H1 (cell line): Measurements from ENCODE around the gene HOXB5. TPM values are rescaled to one million over a fixed set of nuclear protein-coding genes. Genes with fewer than 3 reads are reported as not detected.

Experiments used
- CTCF ChIA-PET: fragments of 300-600 bp; sonication (Branson Sonifier 250); formaldehyde crosslinking; loops from one replicate; lab custom pipeline; 2021; ENCODE audit not compliant: partially characterized antibody; lab: Charles Lee
- POLR2A ChIA-PET: fragments of 300-600 bp; sonication (Branson Sonifier 250); formaldehyde crosslinking; loops from one replicate; lab custom pipeline; 2021; ENCODE audit warnings: inconsistent platforms; ENCODE audit not compliant: partially characterized antibody; lab: Charles Lee
- DNase-seq, 2 experiments: peaks; one replicate each; pipeline versions ENCODE4 v3.0.0 to v3.0.0-alpha.2; 2010 to 2022; ENCODE audit warnings: low spot score in 2 of 2, low read depth in 1 of 2, mixed read lengths in 1 of 2
- FAIRE-seq: peaks from 2 replicates; lab custom pipeline; 2011; peaks lifted over from hg19 to GRCh38; lab: Jason Lieb, UNC
- H2AFZ ChIP-seq: 2 replicates; pipeline ENCODE4 v1.8.1; 2012; ENCODE audit warnings: low read length, inconsistent platforms
- H2AK5ac ChIP-seq: 2 replicates; pipeline ENCODE4 v1.6.1; 2013; ENCODE audit warnings: low read depth, low read length
- H2BK120ac ChIP-seq: replicated peaks from 2 replicates; pipeline ENCODE3; 2013; ENCODE audit warnings: low read depth, low read length, inconsistent platforms
- H2BK12ac ChIP-seq: 2 replicates; pipeline ENCODE4 v1.6.1; 2013; ENCODE audit warnings: low read depth, low read length
- H2BK15ac ChIP-seq: 2 replicates; pipeline ENCODE4 v1.6.1; 2013; ENCODE audit warnings: low read length
- H2BK20ac ChIP-seq: 2 replicates; pipeline ENCODE4 v1.6.1; 2013; ENCODE audit warnings: low read length
- H2BK5ac ChIP-seq: 2 replicates; pipeline ENCODE4 v1.6.1; 2013; ENCODE audit warnings: low read depth, low read length
- H3K14ac ChIP-seq: 2 replicates; pipeline ENCODE4 v1.6.1; 2013; ENCODE audit warnings: inconsistent platforms; ENCODE audit not compliant: insufficient read length
- H3K18ac ChIP-seq: 2 replicates; pipeline ENCODE4 v1.6.1; 2013; ENCODE audit warnings: low read length; ENCODE audit errors: extremely low read depth
- H3K23ac ChIP-seq: 2 replicates; pipeline ENCODE4 v1.6.1; 2013; ENCODE audit warnings: inconsistent platforms; ENCODE audit not compliant: insufficient read length
- H3K23me2 ChIP-seq: 2 replicates; pipeline ENCODE4 v1.6.1; 2013; ENCODE audit warnings: low read depth, low read length
- H3K27ac ChIP-seq: 2 replicates; pipeline ENCODE4 v1.6.1; 2011; ENCODE audit warnings: low read depth, low read length, inconsistent platforms
- H3K27me3 ChIP-seq, 4 experiments: replicated peaks in 1 of 4; 1 replicate in 1 of 4; 2 replicates in 3 of 4; pipeline versions ENCODE4 v1.6.1 to v1.8.1; 2011 to 2013; ENCODE audit warnings: low read length in 3 of 4, mild to moderate bottlenecking in 3 of 4, inconsistent platforms in 2 of 4, mixed read lengths in 2 of 4, moderate library complexity in 1 of 4; ENCODE audit not compliant: control insufficient read depth in 3 of 4, insufficient read depth in 3 of 4; ENCODE audit errors: extremely low read depth in 1 of 4
- H3K36me3 ChIP-seq, 4 experiments: 2 replicates each; pipeline versions ENCODE4 v1.6.1 to v1.8.1; 2011 to 2013; ENCODE audit warnings: mild to moderate bottlenecking in 4 of 4, low read length in 3 of 4, moderate library complexity in 2 of 4, control low read depth in 1 of 4, inconsistent platforms in 1 of 4; ENCODE audit not compliant: insufficient read depth in 4 of 4, control insufficient read depth in 2 of 4
- H3K4ac ChIP-seq: replicated peaks from 2 replicates; pipeline ENCODE3; 2013; ENCODE audit warnings: low read length, low read depth, mixed read lengths, inconsistent platforms; ENCODE audit not compliant: insufficient read length
- H3K4me1 ChIP-seq, 4 experiments: replicated peaks in 1 of 4; 1 replicate in 1 of 4; 2 replicates in 3 of 4; pipeline versions ENCODE4 v1.6.1 to v1.8.1; 2011 to 2013; ENCODE audit warnings: low read length in 3 of 4, inconsistent platforms in 2 of 4, mixed read lengths in 1 of 4; ENCODE audit not compliant: insufficient read depth in 4 of 4, control insufficient read depth in 3 of 4
- H3K4me2 ChIP-seq, 2 experiments: 2 replicates each; pipeline versions ENCODE4 v1.6.1 to v1.8.1; 2011 to 2013; ENCODE audit warnings: low read depth in 2 of 2, low read length in 2 of 2, control low read depth in 1 of 2, inconsistent platforms in 1 of 2, mild to moderate bottlenecking in 1 of 2; ENCODE audit not compliant: insufficient read depth in 1 of 2
- H3K4me3 ChIP-seq, 4 experiments: fragments of 200-600, 300-600 bp in 1 of 4; sonication (generic), shearing (Covaris generic), sonication (Bioruptor Twin) in 1 of 4; 2 replicates each; pipeline versions ENCODE4 v1.5.1 to v1.8.1; 2011 to 2016; ENCODE audit warnings: low read length in 4 of 4, low read depth in 3 of 4, control low read depth in 2 of 4, inconsistent platforms in 2 of 4, mild to moderate bottlenecking in 2 of 4, mixed read lengths in 1 of 4, moderate library complexity in 1 of 4; ENCODE audit not compliant: insufficient read depth in 2 of 4; ENCODE audit errors: extremely low read depth in 1 of 4
- H3K56ac ChIP-seq: replicated peaks from 2 replicates; pipeline ENCODE3; 2013; ENCODE audit warnings: low read depth, mild to moderate bottlenecking, mixed read lengths, low read length, inconsistent platforms; ENCODE audit not compliant: insufficient read length
- H3K79me1 ChIP-seq: 2 replicates; pipeline ENCODE4 v1.6.1; 2013; ENCODE audit warnings: low read depth, low read length, control low read depth
- H3K79me2 ChIP-seq, 2 experiments: 2 replicates each; pipeline versions ENCODE4 v1.6.1 to v1.8.1; 2012 to 2013; ENCODE audit warnings: low read length in 2 of 2, mild to moderate bottlenecking in 2 of 2, inconsistent platforms in 1 of 2; ENCODE audit not compliant: insufficient read depth in 2 of 2, control insufficient read depth in 1 of 2
- H3K9ac ChIP-seq, 4 experiments: replicated peaks in 1 of 4; 1 replicate in 1 of 4; 2 replicates in 3 of 4; pipeline versions ENCODE4 v1.6.1 to v1.8.1; 2011 to 2013; ENCODE audit warnings: low read depth in 3 of 4, low read length in 3 of 4, control low read depth in 2 of 4, mild to moderate bottlenecking in 2 of 4, moderate library complexity in 2 of 4, inconsistent platforms in 1 of 4; ENCODE audit errors: extremely low read depth in 1 of 4
- H3K9me3 ChIP-seq, 2 experiments: 2 replicates each; pipeline versions ENCODE4 v1.6.1 to v1.8.1; 2012 to 2013; ENCODE audit warnings: mild to moderate bottlenecking in 2 of 2, moderate library complexity in 2 of 2, control low read depth in 1 of 2, inconsistent platforms in 1 of 2, low read depth in 1 of 2, low read length in 1 of 2, mixed read lengths in 1 of 2; ENCODE audit not compliant: insufficient read depth in 2 of 2
- H4K20me1 ChIP-seq, 2 experiments: replicated peaks in 1 of 2; 2 replicates each; pipeline versions ENCODE3 to v1.8.1; 2011 to 2013; ENCODE audit warnings: inconsistent platforms in 2 of 2, low read length in 2 of 2, mild to moderate bottlenecking in 1 of 2; ENCODE audit not compliant: insufficient read depth in 2 of 2, control insufficient read depth in 1 of 2
- H4K5ac ChIP-seq: 2 replicates; pipeline ENCODE4 v1.6.1; 2013; ENCODE audit warnings: low read length, low read depth, mixed read lengths, inconsistent platforms; ENCODE audit not compliant: insufficient read length
- H4K8ac ChIP-seq: 2 replicates; pipeline ENCODE4 v1.8.0; 2013; ENCODE audit warnings: mild to moderate bottlenecking, moderate library complexity, low read length, inconsistent platforms; ENCODE audit not compliant: insufficient read depth; ENCODE audit errors: extremely low read depth
- H4K91ac ChIP-seq: replicated peaks from 2 replicates; pipeline ENCODE3; 2013; ENCODE audit warnings: low read length, mixed read lengths, inconsistent platforms; ENCODE audit not compliant: insufficient read length
- CBX5 ChIP-seq: fragments of 300-800, 300-1000 bp; sonication (generic); IDR thresholded peaks from 2 replicates; pipeline ENCODE4 v1.7.1; 2016; ENCODE audit warnings: antibody characterized with exemption, low read length, low read depth
- EZH2 ChIP-seq: fragments of 200-600 bp; sonication (generic); IDR thresholded peaks from 2 replicates; pipeline ENCODE4 v1.7.1; 2012; ENCODE audit warnings: low read depth, mild to moderate bottlenecking, moderate library complexity, low read length, inconsistent platforms; ENCODE audit not compliant: severe bottlenecking
- RXRA ChIP-seq: IDR thresholded peaks from 2 replicates; pipeline ENCODE4 v1.6.1; 2011; ENCODE audit warnings: low read depth, mild to moderate bottlenecking, low read length, moderate library complexity; ENCODE audit not compliant: insufficient read depth
- SUZ12 ChIP-seq: fragments of 200-600 bp; sonication (generic); IDR thresholded peaks from 2 replicates; pipeline ENCODE4 v1.6.1; 2012; ENCODE audit warnings: mild to moderate bottlenecking, inconsistent platforms, low read length, moderate library complexity, mixed read lengths
- WGBS, 2 experiments: shearing (Covaris generic) in 1 of 2; methylation state at CpG; one replicate each; pipeline versions ENCODE4 v1.1.6 to v1.1.7; 2013 to 2015; ENCODE audit warnings: low lambda C conversion rate in 2 of 2, mixed read lengths in 2 of 2, inconsistent platforms in 1 of 2, low coverage in 1 of 2, missing lambda C conversion rate in 1 of 2; ENCODE audit not compliant: insufficient replicate concordance in 2 of 2, insufficient coverage in 1 of 2, insufficient read length in 1 of 2; ENCODE audit errors: extremely low coverage in 1 of 2, missing lambda C conversion rate in 1 of 2; 5-methylcytosine and 5-hydroxymethylcytosine counted together
- polyA plus RNA-seq, 7 experiments: library from polyadenylated mRNA; depleted of rRNA in 3 of 7; stranded (reverse) in 5 of 7; unstranded in 2 of 7; fragments of >200 nt in 5 of 7; fragments of 200-250 nt in 2 of 7; gene quantifications; 1 replicate in 5 of 7; 2 replicates in 1 of 7; 4 replicates in 1 of 7; pipeline versions ENCODE4 v1.2.1 to v1.2.3, GENCODE V29; 2011 to 2013; ENCODE audit warnings: missing spikeins in 2 of 7, mixed read lengths in 2 of 7
- total RNA-seq: library from RNA; stranded (reverse); fragmentation: NEBNext Ultra II Directional; extraction: Animal tissue kit (Norgen Biotek cat#: 25700); gene quantifications from 2 replicates; pipeline ENCODE4 v1.2.1, GENCODE V29; 2021

The HOXB5 gene
- total and polyA plus RNA-seq, 2 of the 8 experiments (the other 6 are each of a cell fraction or from before 2014, with no cell fraction given), result not detected

DNA sequence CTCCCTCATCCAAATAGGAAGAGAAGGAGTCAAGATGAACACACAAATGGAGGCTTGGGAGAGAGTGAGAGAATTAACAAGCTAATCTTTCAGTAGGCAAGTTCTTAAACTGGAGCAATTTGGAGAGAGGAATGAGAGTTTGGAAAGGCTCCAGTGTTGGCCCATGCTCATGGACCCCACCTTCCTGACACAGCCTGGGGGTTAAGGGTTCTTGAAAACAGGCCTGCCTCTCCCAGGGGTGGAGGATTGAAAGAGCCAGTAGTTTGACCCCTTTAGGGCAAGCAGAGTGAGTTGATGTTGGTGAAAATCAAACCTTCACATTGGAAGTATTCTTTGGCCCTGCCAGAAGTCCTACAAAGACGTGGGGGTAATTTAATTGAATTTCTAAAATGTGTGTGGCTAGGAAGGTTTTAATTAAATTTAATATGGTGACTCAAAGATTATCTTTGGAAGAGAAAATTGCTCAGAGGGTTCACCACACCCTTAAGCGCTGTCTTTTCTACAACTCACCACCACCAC, 9.3 kb downstream of the HOXB5 start:
- Histone ChIP-seq H3K23ac (no peak overlapping the region), H3K18ac (no peak overlapping the region), H3K4me1 (peaks cover 0 to 5% (median 4%) of the 10 kb centered on the region in 4 experiments; a peak in 4 of 7 replicates), H2AFZ (no peak overlapping the region), H4K20me1 (peaks cover 23 to 40% of the 10 kb centered on the region in 2 experiments), H2BK20ac (no peak overlapping the region), H3K27ac (no peak overlapping the region), H3K56ac (no peak overlapping the region), H2BK15ac (no peak overlapping the region), H3K9ac (no peak overlapping the region), H3K79me2 (no peaks in the 10 kb centered on the region), H2BK120ac (no peak overlapping the region), H3K23me2 (no peaks in the 10 kb centered on the region), H3K14ac (no peak overlapping the region), H3K27me3 (peaks cover 99 to 100% (median 100%) of the 10 kb centered on the region in 4 experiments), H3K4ac (no peak overlapping the region), H3K79me1 (no peaks in the 10 kb centered on the region), H2BK12ac (no peak overlapping the region), H3K4me2 (no peak overlapping the region), H4K8ac (no peak overlapping the region), H3K4me3 (no peak overlapping the region), H3K9me3 (no peaks in the 10 kb centered on the region), H4K91ac (no peak overlapping the region), H3K36me3 (peaks cover 0 to 18% (median 0%) of the 10 kb centered on the region in 4 experiments; a peak in 1 of 8 replicates), H2BK5ac (no peak overlapping the region), H2AK5ac (no peak overlapping the region), H4K5ac (no peak overlapping the region)
- FAIRE-seq (no peak), DNase-seq (no peak)
- ChIA-PET POLR2A (no interaction called here), CTCF (interaction anchor here (0.6 to 2.6 kb wide), 7 partner anchors 17 to 110 kb away, joined by 3 to 9 read pairs (median 5); no protein-coding TSS in a partner anchor)
- 29% methylated on average over 2 of the region's 2 CpGs; no CpG with 5 or more reads in 1 of the 2 experiments for WGBS, 2 experiments
- TF ChIP-seq RXRA (no peak), EZH2 (peak; percentile 55), CBX5 (no peak), SUZ12 (peak; percentile 2; the same call in 1 of the 2 replicates)
